GM12878 (cell line): Measurements from ENCODE around the gene LRRC26. TPM values are rescaled to one million over a fixed set of nuclear protein-coding genes. Genes with fewer than 3 reads are reported as not detected.

Experiments used
- KLF5 ChIP-seq: fragments of 450-650 bp; IDR thresholded peaks from 2 replicates; pipeline ENCODE4 v1.6.1; 2014; ENCODE audit warnings: mild to moderate bottlenecking; ENCODE audit not compliant: partially characterized antibody
- MAX ChIP-seq: IDR thresholded peaks from 2 replicates; pipeline ENCODE4 v1.6.1; 2012; ENCODE audit warnings: low read depth, low read length, improper control_type of control experiment
- REST ChIP-seq: IDR thresholded peaks from 2 replicates; pipeline ENCODE4 v1.6.1; 2012; ENCODE audit warnings: mild to moderate bottlenecking, low read depth, low read length
- polyA plus RNA-seq, 11 experiments: library from polyadenylated mRNA; depleted of rRNA in 4 of 11; unstranded in 6 of 11; stranded (reverse) in 5 of 11; fragments of >200 nt; fragmentation: Nextera tagmentation in 4 of 11; fragmentation: Illumina TruSeq in 1 of 11; extraction: Ambion mirVana in 4 of 11; extraction: Trizol in 1 of 11; gene quantifications; 1 replicate in 1 of 11; 2 replicates in 10 of 11; pipeline versions ENCODE4 v1.2.1 to v1.2.3, GENCODE V29; 2011 to 2016; ENCODE audit warnings: inconsistent platforms in 2 of 11, missing spikeins in 2 of 11, low read depth in 1 of 11
- total RNA-seq, 4 experiments: library from RNA; depleted of rRNA in 3 of 4; stranded (reverse); fragments of >200 nt in 3 of 4; fragmentation: Illumina TruSeq in 1 of 4; extraction: Trizol in 1 of 4; gene quantifications; 2 replicates each; pipeline versions ENCODE4 v1.2.1 to v1.2.3, GENCODE V29; 2013 to 2021
- TF ChIP-seq, protein P1 (sequence below): IDR thresholded peaks from 2 replicates; pipeline ENCODE4 v1.6.1; 2012; ENCODE audit warnings: improper control_type of control experiment, low read depth, low read length; ENCODE audit not compliant: insufficient replicate concordance

Gene LRRC26
- total and polyA plus RNA-seq, 10 of the 15 experiments (the other 5 are each of a cell fraction or from before 2014, with no cell fraction given), result 0.29 to 0.91 (median 0.64) TPM; not detected in 5

DNA sequence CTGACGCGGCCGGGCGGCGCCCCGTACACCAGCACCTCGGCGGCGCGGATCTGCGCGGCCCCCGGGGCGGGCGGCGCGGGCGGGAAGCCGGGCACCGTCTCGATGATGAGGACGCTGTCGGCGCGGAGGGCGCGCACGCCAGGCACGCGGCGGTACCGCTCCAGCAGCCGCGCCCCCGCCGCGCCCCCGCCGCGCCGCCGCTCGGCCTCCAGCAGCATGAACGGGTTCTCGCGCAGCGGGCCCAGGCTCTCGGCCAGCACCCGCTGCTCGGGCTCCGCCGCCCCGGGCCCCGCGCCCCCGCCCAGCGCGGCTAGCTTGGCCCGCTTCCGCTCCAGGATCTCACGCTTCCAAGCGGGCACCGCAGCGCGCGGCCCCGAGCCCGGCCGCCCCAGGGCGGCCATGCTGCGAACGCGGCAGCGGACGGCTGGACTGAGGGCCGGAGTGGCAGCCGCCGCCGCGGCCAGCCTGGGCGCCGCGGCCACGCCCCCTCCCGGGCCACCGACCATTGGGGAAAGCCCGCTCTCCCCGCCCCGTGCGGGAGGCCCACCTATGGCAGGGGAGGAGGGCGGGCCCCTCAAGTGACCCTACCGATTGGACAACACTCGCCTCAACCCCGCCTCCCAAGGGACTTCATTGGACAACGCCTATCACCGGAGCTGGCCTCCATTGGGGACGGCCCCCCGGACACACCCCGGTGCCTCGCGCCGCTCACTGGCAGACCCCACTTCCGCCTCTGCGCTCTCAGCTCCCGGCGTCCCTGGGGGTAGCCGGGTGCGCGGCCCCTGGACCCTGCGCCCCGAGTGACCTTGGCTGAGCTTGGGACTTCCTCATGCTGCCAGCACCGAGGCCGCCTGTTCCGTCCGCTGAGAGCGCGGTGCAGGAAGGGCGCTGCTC lies 30.7 kb upstream of the LRRC26 start, which contains the start of gene TPRN (continued):
- TF ChIP-seq REST (no peak), MAX (peak; percentile 51; the same call in 1 of the 2 replicates), KLF5 (peak; percentile 45)
- TF ChIP-seq, protein P1, sequence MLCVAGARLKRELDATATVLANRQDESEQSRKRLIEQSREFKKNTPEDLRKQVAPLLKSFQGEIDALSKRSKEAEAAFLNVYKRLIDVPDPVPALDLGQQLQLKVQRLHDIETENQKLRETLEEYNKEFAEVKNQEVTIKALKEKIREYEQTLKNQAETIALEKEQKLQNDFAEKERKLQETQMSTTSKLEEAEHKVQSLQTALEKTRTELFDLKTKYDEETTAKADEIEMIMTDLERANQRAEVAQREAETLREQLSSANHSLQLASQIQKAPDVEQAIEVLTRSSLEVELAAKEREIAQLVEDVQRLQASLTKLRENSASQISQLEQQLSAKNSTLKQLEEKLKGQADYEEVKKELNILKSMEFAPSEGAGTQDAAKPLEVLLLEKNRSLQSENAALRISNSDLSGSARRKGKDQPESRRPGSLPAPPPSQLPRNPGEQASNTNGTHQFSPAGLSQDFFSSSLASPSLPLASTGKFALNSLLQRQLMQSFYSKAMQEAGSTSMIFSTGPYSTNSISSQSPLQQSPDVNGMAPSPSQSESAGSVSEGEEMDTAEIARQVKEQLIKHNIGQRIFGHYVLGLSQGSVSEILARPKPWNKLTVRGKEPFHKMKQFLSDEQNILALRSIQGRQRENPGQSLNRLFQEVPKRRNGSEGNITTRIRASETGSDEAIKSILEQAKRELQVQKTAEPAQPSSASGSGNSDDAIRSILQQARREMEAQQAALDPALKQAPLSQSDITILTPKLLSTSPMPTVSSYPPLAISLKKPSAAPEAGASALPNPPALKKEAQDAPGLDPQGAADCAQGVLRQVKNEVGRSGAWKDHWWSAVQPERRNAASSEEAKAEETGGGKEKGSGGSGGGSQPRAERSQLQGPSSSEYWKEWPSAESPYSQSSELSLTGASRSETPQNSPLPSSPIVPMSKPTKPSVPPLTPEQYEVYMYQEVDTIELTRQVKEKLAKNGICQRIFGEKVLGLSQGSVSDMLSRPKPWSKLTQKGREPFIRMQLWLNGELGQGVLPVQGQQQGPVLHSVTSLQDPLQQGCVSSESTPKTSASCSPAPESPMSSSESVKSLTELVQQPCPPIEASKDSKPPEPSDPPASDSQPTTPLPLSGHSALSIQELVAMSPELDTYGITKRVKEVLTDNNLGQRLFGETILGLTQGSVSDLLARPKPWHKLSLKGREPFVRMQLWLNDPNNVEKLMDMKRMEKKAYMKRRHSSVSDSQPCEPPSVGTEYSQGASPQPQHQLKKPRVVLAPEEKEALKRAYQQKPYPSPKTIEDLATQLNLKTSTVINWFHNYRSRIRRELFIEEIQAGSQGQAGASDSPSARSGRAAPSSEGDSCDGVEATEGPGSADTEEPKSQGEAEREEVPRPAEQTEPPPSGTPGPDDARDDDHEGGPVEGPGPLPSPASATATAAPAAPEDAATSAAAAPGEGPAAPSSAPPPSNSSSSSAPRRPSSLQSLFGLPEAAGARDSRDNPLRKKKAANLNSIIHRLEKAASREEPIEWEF, result no peak
